T follicular helper cell (primary cell): ENCODE measurements around the gene SLC9A6.
"Not testable (repeated sequence)": the region's sequence is repeated elsewhere in the genome, so short reads cannot be mapped to it uniquely, and the experiment has no call there.

Source experiments
- DNase-seq: peaks from one replicate; pipeline ENCODE4 v3.0.0-alpha.2; 2020; ENCODE audit warnings: low read depth

SLC9A6 gene

DNA sequence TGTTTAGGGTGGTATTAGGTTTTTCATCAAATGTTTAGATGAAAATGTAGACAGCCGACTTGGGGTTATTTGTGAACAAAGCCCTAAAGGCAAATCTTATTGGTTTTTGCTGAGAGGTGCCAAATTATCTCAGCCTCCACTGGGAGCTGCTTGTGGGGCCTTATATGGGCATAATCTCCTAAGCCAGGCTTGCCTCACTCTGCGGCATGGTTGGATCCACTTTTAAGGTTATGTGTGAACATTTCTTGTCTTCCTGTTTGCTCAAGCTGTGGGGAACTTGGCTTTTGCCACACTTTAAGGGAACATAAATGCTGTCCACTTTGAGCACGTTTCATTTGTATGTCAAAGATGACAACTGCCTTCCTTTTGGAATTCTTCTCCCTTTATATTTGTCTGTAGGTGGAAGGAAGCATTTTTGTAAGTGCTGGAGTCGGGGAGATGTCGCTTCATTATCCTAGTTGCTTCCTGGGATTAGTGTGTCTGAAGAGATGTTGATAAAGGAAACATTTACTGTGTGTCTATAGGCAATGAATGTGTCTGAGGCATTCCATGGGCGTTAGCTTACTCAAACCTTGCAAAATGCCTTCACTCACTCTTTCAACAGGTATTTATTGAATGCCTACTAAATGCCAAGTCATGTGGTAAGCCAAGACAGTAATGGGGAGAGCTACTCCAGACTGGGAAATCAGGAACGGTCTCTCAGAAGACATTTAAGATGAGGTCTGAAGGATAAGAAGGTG lies 78.3 kb downstream of the SLC9A6 start:
- no peak for DNase-seq

DNA sequence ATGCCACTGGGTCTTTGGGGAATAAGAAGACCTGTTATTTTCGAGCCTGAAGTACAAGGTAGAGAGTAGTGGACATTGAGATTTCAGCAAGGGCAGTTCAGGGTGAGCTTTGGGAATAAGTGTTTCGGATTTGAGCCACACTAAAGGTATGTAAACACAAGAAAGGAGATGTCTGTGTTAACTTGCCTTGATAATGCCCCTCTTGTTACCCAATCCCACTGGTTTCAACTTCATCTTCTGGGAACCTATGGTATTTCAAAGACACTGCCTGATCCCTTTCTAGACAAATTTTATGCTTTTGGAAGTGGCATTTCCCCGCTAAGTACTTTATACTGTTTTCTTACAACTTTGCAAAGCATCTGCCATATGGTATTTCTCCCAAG lies 79.4 kb downstream of the SLC9A6 start:
- DNase-seq: no peak

DNA sequence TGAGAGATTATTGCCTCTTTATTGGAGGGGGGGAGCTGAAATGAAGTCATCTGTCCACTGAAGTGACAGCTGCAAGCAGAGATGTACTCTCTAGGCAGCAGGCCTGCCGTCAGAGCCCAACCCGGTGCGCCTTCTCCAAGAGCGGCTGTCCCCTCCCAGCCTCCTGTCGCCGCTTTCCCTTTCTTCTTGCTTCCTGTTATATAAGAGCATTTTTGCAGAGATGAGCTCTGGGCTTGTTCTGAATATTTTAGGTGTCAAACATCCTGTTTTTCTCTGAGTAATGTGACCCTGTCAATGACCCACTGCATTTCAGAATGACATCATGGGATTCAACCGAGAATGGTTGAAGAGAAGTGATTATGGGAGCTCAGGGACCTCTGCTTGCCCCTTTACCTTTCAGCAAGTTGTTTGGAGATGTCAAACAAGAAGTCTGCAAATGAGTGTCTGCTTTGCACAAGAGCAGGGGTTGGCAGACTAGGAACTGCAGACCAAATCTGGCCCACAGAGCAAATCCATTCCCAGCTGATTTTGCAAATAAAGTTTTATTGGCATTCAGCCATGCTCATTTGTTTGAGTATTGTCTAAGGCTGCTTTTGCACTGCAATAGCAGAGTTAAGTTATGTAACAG lies 79.9 kb downstream of the SLC9A6 start:
- DNase-seq: peak; percentile 13

- no peak for DNase-seq
Measured at GRCh38 chrX:136067097-136067496, 81.9 kb downstream of the SLC9A6 start.

- no peak for DNase-seq
Measured at GRCh38 chrX:136067966-136068365, 82.7 kb downstream of the SLC9A6 start.

DNA sequence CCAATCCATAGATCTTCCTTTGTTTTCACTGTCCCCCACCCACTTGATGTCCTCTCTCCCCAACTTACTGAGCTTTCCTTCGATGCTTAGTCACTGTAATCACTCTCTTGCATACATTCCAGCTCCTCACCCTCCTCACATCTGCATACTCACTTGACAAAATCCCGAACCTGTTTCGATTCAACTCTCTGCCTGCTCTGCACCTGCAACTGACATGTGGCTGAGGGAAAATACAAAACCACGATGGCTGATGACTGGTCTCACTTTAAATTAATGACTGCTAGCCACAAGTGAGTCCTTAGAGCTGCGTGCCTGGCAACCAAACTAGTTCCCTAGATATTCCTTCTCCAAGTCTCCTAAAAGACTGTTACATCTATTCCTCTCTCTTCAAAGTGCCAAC lies 91.7 kb downstream of the SLC9A6 start:
- DNase-seq: no peak

- no peak for DNase-seq
Measured at GRCh38 chrX:136080766-136081165, 95.5 kb downstream of the SLC9A6 start.

DNA sequence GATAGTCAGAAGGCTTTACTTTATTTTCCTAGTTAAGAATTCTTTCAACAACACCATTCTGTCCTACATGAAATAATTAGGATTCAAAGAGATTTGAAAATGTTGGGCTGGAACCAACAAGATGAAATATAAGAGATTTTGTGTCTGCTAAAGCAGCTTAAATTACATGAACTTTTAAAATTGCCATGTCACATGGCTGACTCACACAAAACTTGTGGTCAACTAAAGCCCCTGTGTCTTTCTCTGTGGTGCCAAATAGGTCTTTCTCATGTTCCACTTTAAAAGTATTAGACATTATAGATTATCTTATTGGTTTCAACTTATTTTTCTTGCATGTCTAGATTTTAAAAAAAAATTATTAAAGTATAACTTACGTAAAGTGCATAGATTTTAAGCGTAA lies 101.3 kb downstream of the SLC9A6 start:
- DNase-seq: no peak

- not testable (repeated sequence) for DNase-seq
Measured at GRCh38 chrX:136091898-136092297, 106.7 kb downstream of the SLC9A6 start.

- DNase-seq: no peak
Measured at GRCh38 chrX:136094962-136095361, 109.7 kb downstream of the SLC9A6 start.
